Left renal cortex interstitium (tissue), 4 donors: ENCODE results near the gene SPATA16. TPM values are rescaled to one million over a fixed set of nuclear protein-coding genes. Genes with fewer than 3 reads are reported as not detected.
"Not testable (repeated sequence)": the region's sequence is repeated elsewhere in the genome, so short reads cannot be mapped to it uniquely, and the experiment has no call there.

Experiments
- DNase-seq, 4 donors: peaks; one replicate each; pipeline ENCODE4 v3.0.0-alpha.2; 2013; ENCODE audit warnings: low read depth in 4 of 4, low spot score in 2 of 4, missing footprints in 1 of 4
- polyA plus RNA-seq, 4 donors: library from polyadenylated mRNA; unstranded; fragments of 120-200 nt; gene quantifications; one replicate each; pipeline ENCODE4 v1.2.1, GENCODE V29; 2013; ENCODE audit not compliant: insufficient read length in 4 of 4

SPATA16 gene
- polyA plus RNA-seq, 4 donors: not detected

DNA sequence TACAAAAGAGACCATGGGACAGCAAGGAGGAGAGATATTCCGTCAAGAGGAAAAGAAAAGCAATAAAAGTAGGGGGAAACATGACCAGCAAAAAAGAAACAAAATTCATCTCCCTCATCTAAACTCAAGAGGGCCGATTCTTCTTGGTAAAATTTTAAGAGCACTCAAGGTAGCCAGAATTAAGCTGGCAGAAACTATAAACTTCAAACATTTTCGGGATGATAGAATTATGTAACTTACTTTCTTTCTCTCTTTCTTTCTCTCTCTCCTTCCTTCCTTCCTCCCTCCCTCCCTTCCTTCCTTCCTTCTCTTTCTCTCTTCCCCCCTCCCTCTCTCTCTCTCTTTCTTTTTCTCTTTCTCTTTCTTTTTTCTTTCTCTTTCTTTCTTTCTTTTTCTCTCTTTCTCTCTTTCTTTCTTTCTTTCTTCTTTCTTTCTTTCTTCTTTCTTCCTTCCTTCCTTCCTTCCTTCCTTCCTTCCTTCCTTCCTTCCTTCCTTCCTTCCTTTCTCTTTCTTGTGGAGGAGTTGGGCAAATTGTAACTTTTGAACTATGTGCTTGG is 180.3 kb downstream of the SPATA16 start:
- DNase-seq: not testable (repeated sequence)

DNA sequence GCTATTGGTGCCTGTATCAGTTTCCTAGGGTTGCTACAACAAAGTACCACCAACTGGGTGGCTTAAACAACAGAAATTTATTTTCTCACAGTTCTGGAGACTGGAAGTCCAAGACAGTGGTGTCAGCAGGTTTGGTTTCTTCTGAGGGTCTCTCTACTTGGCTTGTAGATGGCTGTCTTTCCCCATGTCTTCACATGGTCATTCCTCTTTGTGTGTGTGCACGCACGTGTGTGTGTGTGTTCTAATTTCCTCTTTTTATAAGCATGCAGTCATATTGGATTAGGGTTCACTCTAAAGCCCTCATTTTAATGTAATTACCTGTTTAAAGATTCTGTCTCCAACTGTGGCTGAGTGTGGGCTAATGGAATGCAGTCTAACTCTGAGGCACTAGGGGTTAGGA is 182.5 kb downstream of the SPATA16 start:
- no peak for DNase-seq

DNA sequence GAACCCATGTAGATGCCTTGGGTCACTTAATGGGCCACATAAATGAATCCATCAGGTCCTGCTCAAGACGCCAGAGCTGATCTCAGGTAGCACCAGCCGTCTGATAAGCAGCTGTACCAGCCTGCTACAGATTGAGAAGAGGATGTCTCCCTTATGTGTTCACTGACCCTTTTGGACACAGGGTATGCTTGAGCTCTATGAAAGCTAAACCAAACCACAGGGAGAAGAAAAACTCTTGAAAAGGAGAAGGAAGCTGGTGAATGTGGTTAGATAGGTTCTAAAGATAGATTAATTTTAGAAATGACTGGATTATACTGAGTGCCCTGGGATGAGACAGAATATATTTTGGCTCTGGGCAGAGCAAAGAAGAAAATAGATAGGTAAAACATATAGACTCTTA is 187.5 kb downstream of the SPATA16 start:
- no peak for DNase-seq

DNA sequence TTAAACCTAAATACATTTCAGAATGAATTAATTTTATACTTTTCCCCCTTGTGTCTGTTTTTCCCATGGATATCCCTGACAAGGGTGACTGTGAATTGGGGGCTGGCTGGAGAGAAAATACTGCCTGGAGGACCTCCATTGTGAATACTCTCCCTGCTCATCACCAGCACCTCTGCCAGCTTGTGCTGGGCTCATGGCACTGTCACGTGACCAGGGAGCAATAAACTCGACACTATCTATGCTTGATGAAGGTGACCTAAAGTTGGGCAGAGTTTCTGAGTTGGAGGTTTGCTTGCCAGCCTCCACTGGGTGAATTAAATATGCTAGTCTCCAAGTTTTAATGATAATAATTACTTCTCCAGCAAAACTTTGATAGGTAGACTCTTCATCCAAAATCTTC is 189.5 kb downstream of the SPATA16 start:
- DNase-seq: no peak

DNA sequence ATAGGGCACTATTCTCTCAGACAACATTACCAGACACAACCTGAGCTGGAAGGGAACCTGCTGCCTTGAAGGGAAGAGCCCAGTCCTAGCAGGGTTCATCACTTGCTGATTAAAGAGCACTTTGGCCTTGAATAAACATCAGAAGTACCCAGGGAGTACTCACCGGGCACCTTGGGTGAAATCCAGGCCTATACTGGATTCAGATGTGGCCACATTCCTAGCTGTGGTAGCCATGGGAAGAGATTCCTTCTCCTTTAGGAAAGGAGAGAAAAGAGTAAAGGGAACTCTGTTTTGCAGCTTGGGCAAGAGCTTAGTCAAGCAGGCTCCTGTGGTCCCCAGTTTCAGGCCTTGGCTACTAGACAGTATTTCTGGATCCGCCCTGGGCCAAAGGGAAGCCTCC is 195.0 kb downstream of the SPATA16 start:
- DNase-seq: no peak

DNA sequence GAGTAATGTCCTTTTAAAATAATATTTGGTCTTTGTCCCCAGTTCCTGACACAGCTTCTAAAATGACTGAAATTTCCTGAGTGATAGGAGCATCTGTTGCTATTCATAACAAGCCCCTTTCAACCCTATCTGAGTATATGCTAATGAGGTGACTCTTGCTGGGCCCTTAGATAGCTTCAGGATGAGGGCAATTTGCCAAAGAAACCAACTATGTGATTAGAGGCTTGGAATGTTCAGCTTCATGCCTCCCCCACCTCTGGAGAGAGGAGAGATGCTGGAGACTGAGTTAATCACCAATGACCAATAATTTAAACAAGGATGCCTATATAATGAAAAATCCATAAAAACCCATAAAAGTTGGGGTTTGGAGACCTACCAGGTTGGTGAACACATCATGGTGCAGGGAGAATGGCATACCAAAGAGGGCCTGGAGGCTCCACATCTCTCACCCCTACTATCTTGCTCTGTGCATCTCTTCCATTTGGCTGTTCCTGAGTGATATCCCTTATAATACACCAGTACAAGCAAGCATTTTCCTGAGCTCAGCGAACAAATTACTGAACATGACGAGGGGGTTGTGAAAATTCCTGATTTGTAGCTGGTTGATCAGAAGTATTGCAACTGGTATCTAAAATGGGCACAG is 201.3 kb downstream of the SPATA16 start:
- no peak for DNase-seq

DNA sequence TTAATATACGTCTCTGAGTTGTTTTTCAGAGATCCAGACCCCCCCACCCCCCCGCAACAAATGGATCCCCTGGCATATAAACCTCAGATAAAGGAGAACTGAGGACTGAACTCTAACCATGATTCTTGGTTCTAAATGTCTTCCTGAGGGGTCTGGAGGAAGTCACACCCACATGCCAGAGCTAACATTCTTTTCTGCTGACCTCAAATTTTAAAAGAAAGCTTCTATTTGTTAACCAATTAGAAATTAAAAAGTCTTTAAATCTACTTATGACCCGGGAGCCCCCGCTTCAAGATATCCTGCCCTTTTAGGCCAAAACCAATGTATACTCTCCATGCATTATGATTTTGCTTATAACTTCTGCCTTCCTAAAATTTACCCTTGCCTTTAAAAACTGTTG is 202.2 kb downstream of the SPATA16 start:
- DNase-seq: no peak

DNA sequence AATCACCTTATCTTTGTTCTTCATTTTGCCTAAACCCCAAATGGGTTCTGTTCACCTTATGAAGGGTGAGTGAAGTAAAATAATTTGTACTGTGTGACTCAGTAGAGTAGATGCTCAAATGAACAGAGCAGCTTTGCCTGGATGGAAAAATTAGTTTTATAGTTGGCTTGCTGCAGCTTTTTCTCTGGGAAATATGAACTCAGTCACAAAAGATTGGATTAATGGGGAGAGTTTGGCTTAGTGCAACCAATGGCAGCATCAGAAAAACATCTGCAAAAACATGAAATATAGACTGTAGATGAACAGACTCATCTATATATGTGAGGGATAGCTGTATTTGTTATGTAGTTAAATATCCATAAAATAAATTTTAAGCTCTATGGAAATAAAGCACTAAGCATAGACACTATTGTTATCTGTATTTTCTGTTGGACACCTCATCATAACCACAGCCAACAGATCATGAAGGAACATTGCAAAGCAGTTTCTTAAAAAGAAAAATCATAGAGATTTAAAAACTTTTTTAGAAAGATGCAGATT is 209.2 kb downstream of the SPATA16 start:
- no peak for DNase-seq

DNA sequence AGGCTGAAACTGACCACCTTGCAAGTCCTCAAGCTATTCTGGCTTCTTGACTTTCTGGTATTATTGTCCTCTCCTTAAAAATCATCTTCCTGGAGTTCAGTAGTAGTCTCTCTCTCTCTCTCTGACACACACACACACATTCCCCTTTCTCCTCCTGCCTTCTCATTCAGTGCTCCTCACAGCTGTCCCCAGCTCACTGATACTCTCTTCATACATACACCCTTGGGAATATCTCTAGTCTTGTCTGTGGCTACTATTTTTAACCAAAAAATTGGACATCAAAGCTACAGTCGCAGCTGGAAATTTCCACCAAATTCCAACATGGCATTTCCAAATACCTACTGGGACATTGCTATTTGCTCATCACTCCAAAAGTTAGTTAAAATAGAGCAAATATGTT is 211.6 kb downstream of the SPATA16 start:
- no peak for DNase-seq

DNA sequence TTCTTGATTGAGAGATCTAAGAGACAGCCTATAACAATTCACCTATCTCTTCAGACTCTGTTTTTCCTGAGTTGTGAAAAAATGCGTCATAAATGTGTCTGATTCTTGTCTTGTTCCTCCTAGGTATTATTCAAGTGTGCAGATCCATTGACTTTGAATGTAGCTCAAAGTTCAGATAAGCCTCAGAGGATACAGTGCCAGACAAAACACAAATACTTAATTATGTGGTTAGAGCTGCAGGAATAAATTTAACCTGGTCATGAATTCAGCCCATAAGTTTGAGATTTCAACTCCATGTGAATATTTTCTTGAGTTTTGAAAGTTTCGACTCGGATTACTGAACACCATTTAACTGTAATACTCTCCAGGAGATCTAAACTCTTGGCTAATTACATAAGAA is 216.5 kb downstream of the SPATA16 start:
- DNase-seq: no peak

DNA sequence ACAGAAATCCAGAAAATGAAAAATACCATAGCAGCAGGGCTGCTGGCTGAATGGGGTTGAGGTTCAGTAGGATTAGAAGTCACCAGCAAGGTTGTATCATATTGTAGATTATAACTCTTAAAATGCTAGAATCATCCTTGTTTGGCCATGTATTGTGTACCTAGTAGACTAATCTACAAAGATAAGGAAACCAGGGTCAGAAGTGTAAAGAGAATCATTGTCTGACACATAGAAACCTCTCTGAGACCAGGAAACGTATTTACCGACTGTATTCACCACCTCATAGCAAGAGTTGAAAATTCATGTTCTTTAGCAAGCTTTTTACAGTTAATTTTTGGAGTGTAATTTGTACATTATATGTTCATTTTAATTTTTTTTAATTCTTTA is 221.7 kb downstream of the SPATA16 start:
- DNase-seq: no peak

DNA sequence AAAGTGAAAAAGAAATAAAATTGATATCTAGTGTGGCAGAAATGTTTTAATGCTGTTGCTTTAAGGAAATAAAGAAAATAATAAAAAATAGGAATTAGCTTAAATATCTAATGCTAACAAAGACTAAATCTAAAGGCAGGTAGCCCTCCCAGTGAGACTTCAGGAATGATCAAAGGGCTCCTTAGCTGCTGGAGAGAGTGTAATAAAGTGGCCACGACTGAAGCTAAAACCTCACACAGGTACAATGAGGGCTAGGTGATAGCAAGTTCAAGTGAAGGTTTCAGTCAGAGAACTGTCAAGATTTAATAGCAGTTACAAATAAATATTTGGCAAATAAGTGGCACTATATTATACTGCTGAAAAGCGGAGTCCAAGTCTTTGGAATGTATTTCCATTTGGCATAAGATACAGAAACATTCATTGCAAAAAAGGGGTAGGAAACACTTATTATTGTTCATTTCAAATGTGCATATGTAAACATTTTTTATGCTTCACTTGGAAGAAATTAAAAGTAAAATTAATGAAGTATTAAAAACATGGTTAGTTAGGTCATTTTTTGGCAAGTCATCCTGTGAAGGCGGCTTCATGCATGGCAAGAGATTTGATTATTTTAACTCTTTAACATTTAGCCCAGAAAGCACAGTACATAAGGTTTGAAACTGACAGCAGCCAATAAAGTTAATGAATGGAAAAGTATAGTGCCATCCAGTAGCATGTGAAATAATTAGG is 222.3 kb downstream of the SPATA16 start:
- DNase-seq: no peak

DNA sequence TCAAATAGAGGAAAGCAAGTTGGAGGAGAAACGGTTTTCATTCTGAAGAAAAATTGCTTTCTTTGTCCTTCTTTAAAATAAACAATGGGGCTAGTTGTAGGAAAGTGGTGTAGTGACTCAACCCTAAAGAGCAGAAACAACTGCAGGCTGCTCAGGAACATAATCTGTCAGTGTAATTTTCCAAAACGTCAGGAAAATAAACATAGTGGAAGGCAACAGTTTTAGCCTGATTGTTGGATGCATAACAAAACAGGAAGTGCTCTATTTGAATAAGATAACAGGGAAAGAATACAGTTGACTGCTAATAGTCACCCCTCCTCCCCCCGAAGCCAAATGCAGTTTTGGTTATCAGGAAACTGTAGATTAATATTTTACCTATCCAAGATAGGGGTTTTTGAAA is 222.9 kb downstream of the SPATA16 start:
- DNase-seq: no peak

DNA sequence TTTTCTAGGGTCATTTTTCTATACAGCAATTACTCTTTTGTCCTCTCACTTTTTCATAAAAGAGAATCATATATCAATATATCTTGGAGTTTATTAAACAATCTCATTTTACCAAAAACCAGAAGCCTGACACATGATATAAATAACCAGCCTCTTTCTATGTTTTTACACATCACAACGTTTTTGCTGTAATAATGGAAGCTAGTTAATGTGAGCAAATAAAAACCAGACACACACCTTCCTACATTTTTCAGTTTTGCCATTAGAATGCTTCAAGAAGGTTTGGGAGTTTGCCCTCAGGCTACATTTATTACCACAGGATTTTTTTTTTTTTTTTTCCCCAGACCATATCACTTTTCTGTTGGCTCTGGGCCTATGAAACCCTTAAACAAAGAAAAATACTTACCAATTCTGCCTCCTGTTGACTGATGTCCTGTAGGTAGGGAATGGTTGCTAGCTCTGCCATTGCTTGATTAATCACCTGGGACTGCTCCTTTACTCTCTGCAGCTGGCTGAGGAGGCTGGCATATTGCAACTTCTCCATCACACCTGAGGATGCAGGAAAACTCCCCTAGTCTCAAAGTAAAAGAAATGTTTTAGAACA is 225.0 kb downstream of the SPATA16 start:
- DNase-seq: no peak

DNA sequence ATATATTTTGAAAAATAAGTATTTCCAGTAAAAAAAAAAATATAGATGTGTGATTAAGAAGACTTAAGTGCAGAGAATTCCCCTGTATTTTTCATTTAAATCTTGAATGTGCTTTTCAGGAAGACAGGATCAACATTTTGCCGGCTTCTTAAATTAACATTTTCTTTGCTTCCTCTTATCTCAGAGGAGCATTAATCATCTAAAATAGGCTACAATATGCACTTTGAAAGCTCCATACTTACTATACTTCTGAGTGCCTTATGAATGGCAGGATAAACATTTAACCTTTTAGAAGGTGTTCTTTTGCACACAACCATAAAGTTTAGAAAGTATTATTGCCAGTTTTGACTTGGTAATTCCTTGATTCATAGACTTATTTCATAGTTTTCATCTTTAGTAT is 226.2 kb downstream of the SPATA16 start:
- no peak for DNase-seq

DNA sequence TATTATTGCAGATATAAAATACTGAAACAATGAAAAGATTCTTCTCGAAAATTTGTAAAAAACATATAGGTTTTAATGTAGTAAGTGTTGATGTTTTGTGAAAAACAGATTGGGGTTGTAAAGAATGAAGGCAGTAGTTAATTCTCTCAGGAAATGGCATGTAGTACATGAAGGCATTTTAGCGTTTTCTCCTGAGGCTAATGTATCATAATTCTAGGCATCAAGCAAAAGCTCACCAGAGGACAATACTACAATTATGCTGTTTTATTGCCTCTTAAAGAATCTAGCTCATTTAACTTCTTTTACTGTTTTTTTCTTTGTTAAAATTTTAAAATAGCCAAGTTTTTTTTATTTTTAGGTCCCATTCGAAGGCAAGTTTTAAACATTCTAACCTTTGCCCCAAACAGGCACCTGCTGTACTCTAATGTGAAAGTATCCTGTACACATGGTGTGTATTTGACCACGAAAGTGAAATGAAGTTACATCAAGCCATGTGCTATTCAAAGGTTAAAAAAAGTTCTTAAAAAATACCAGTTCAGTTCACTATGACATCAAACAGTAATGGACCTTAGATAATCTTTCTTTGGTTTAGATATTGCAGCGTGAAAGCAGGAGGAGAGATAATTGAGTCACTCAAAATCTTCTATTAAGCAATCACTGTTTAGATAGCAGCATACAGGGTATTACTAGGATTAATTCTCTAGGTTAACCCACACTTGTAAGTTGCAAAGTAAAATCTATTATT is 227.0 kb downstream of the SPATA16 start:
- DNase-seq: no peak

DNA sequence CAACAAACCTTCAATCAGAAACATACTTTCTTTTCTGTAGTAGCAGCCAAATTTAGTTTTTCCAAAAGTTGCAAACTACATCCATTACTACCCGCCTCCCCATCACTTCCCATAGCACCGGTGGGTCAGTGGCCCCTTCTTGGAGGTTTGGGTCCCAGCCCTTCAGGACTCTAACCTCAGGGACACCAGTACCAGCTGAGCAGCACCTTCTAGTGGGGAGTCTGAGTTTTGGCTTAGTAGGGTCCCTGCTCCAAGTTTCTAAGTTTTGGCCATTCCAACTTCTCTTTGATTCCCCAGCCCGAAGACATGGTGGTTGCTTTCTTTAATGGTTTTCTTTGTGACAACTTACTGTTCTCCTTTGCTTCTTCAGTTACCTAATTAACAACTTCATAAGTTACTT is 229.9 kb downstream of the SPATA16 start:
- no peak for DNase-seq

DNA sequence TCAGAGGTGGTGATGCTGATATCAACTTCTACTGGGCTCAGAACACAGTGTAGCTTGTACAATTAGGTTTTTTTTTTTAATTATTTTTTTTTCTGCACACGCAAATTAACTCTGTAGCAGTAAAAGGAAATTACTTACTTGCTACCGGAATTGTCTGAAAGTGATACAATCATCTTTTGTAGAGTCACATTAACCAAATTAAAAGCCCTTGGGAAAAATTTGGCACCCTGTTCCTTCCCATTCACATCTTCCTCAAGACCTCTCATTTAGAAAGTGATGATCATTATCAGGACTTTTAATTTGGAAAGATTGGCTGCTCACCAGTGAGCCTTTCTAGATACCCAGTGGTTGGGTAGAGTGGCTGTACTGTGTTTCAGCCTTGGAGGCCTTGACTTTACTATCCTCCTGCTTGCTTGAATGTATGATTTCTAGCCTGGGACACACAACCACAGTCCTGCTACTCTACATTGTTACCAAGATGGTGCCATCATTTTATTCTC is 232.2 kb downstream of the SPATA16 start:
- no peak for DNase-seq

DNA sequence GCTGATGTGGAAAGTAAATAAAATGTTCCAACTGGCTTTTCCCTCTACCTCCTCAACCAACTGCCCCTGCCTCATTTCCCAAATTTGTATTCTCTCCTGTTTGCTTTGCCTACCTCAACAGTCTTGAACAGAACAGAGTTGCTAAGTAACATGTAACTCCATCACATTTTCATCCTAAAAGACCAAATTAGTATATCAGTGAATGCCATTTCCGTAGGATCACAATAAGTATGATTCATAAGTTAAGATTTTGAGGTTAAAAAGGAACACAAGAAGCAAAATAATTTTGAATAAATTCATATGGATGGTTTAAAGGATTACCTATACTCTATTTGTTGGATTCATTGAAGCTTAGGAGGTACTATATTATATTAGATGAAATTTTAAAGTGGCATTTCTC is 235.6 kb downstream of the SPATA16 start:
- no peak for DNase-seq

DNA sequence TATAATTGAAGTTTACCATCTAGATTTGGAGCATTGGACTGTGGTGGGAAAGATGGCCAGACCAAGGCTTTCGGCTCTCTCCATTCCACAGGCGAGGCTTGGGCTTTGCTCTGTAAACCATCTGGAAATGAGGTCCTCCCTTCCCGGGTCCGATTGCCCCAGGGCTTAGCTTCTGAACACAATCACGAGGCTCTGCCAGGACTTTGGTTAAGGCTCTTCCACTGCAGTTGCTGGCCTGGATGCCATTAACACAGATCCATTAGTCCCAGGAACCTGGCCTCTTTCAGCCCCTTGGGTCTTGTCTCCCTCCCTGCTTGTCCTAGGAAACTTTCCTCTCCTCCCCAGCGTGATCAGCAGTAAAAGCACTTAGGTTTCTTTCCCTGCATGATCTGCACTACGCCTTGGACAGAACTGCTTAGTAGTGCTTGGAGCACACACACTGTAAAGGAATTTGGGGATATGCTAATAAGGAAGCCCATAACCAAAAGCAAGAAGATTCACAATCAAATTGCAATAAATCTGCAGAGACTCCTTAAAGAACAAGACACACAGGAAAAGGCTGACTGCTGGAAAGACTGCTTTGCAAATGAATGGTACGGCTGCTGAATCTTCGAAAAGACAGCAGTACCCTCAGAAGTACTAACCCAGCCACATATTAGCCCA is 236.2 kb downstream of the SPATA16 start:
- no peak for DNase-seq
